Hair follicular keratinocyte (primary cell): ENCODE data around the gene RPP38. TPM values are rescaled to one million over a fixed set of nuclear protein-coding genes. Genes with fewer than 3 reads are reported as not detected.

Experiments used
- total RNA-seq: library from RNA; depleted of rRNA; stranded (reverse); fragments of >200 nt; gene quantifications from 2 replicates; pipeline ENCODE4 v1.2.3, GENCODE V29; 2015

Gene RPP38
- 16.2 and 23.9 TPM in 2 replicates for total RNA-seq

GRCh38 chr10:15097011-15097812 is at the start of gene RPP38:
Gene RPP38, plus strand, starts transcription at chr10:15097355. Its CDS starts 5,960 bp downstream, at chr10:15103315.

GRCh38 chr10:15088428-15089261 is 8.5 kb upstream of the RPP38 start, which contains the start of gene ACBD7:
Gene ACBD7, minus strand, starts transcription at chr10:15088776. Its CDS starts 48 bp downstream, at chr10:15088728.

Other genes with a start within 250 kb of the RPP38 start
- 8.4 and 20.5 TPM in 2 replicates for gene SUV39H2, start 218.5 kb upstream of the RPP38 start, total RNA-seq
- 6.6 and 8.7 TPM in 2 replicates for gene DCLRE1C, start 143.3 kb upstream of the RPP38 start, total RNA-seq
- gene MEIG1, start 138.0 kb upstream of the RPP38 start, total RNA-seq = 0.49 TPM in 1 of 2 replicates, not detected in the other
- 0.42 and 0.55 TPM in 2 replicates for gene OLAH, start 53.4 kb upstream of the RPP38 start, total RNA-seq
- gene ACBD7, start 8.6 kb upstream of the RPP38 start, total RNA-seq = 0.23 TPM in 1 of 2 replicates, not detected in the other
- 15.2 and 18.4 TPM in 2 replicates for gene NMT2, start 71.3 kb downstream of the RPP38 start, total RNA-seq